Right lobe of liver (tissue), 6 donors: Measurements from ENCODE around the gene VPS8. TPM values are rescaled to one million over a fixed set of nuclear protein-coding genes. Genes with fewer than 3 reads are reported as not detected.

Experiments used
- ATAC-seq, 4 donors: fragments of 200-7000 bp; cut with Tn5 transposase; one replicate each; pipeline ENCODE4 v1.9.1; 2020; ENCODE audit warnings: mild to moderate bottlenecking in 4 of 4, moderate library complexity in 4 of 4
- DNase-seq, 3 donors: peaks; one replicate each; pipeline ENCODE4 v3.0.0-alpha.2; 2020
- H3K27ac ChIP-seq, 3 donors: fragments of 200-600 bp; one replicate each; pipeline ENCODE4 v1.8.0; 2022
- H3K27me3 ChIP-seq, 2 donors: fragments of 200-600 bp; one replicate each; pipeline ENCODE4 v1.8.0; 2022
- H3K36me3 ChIP-seq, 4 donors: fragments of 200-600 bp; sonication (generic) in 1 of 4; one replicate each; pipeline versions ENCODE4 v1.5.1 to v1.8.0; 2017 to 2022; ENCODE audit warnings: control low read depth in 1 of 4
- H3K4me1 ChIP-seq, 4 donors: fragments of 200-600 bp; sonication (generic) in 1 of 4; one replicate each; pipeline versions ENCODE4 v1.5.1 to v1.8.0; 2017 to 2022; ENCODE audit warnings: control low read depth in 1 of 4
- H3K4me3 ChIP-seq, 3 donors: fragments of 200-600 bp; one replicate each; pipeline ENCODE4 v1.8.0; 2022
- H3K9me3 ChIP-seq, 4 donors: fragments of 200-600 bp; sonication (generic) in 1 of 4; one replicate each; pipeline versions ENCODE4 v1.5.1 to v1.8.0; 2017 to 2022; ENCODE audit warnings: control low read depth in 1 of 4
- POLR2A ChIP-seq: fragments of 450-650 bp; IDR thresholded peaks from one replicate; pipeline ENCODE4 v1.6.1; 2017; ENCODE audit warnings: antibody characterized with exemption, mild to moderate bottlenecking
- WGBS: methylation state at CpG from one replicate; pipeline ENCODE4 v1.1.6; 2018; ENCODE audit warnings: low coverage, low lambda C conversion rate; ENCODE audit not compliant: insufficient coverage; ENCODE audit errors: missing lambda C conversion rate; 5-methylcytosine and 5-hydroxymethylcytosine counted together
- intact Hi-C, 2 donors: fragments of 100-400 bp; cut with DNase I; formaldehyde crosslinking; loops; one replicate each; pipeline versions ENCODE4 v1.11.2 to v1.14.1; 2022
- total RNA-seq, 6 experiments: library from RNA; depleted of rRNA in 2 of 6; stranded (reverse); fragments of >200 nt in 2 of 6; fragmentation: NEBNext Ultra II Directional in 3 of 6; extraction: Animal tissue kit (Norgen Biotek cat#: 25700) in 3 of 6; gene quantifications; one replicate each; pipeline versions ENCODE4 v1.1.0 to v1.2.4, GENCODE V29; 2016 to 2023
- TF ChIP-seq, protein P1 (sequence below), 4 donors: fragments of 200-600 bp in 3 of 4; fragments of 450-650 bp in 1 of 4; IDR thresholded peaks; one replicate each; pipeline versions ENCODE4 v1.5.1 to v1.8.0; 2016 to 2022; ENCODE audit warnings: antibody characterized with exemption in 4 of 4, mild to moderate bottlenecking in 2 of 4
- donor health status: DM: no; HTN: yes; CAD: no.
- donor health status: DM: no; HTN: no; CAD: no.
- donor health status: DM: no; HTN: no; CAD: no.
- donor health status: DM: no; HTN: yes; CAD: no.
- donor health status: DM: no; HTN: yes; CAD: no.

Gene VPS8
- total RNA-seq, 6 experiments from 2014 or later, result 20.4 to 24.5 (median 21.3) TPM

DNA sequence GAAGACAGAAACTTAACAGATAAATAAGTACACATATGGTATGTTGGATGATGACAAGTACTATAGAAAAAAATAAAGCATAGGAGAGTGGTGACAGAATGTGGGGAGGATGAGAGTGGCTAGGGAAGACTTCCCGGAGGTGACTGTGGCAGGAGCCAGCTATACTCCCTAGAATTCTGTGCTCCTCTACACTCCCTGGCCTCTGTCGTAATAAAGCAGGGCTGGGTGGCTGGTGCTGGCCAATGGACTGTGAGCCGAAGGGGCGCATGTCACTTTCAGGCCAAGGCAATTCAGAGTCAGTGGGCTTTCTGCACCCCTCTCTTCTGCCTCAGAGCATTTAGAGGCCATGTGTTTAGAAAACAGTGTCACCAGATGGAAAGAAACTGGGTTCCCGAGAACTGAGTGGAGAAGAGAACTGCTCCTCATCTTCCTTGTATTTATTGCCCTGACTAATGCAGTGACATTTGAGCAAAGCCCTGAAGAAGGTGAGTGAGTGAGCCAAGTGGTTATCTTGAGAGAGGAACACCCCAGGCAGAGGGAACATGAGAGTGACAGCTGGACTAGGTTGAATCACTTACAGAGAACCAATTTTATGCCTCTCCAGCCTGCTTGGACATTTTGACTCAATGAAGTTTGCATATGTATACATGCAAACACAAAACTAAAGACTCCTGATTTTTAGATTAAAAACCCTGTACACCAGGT lies 5.2 kb upstream of the VPS8 start:
- no peak overlapping the region for H3K4me3 ChIP-seq
- H3K27ac ChIP-seq, result no peak overlapping the region
- H3K27me3 ChIP-seq, result no peaks in the 10 kb centered on the region
- H3K36me3 ChIP-seq, result no peaks in the 10 kb centered on the region
- intact Hi-C loops, result no loop called here
- no peaks in the 10 kb centered on the region for H3K9me3 ChIP-seq
- DNase-seq (no peak), ATAC-seq (no peak)
- peaks cover 0 to 22% (median 10%) of the 10 kb centered on the region in 4 donors for H3K4me1 ChIP-seq
- 90% methylated on average over 4 of the region's 5 CpGs for WGBS
- TF ChIP-seq, protein P1, sequence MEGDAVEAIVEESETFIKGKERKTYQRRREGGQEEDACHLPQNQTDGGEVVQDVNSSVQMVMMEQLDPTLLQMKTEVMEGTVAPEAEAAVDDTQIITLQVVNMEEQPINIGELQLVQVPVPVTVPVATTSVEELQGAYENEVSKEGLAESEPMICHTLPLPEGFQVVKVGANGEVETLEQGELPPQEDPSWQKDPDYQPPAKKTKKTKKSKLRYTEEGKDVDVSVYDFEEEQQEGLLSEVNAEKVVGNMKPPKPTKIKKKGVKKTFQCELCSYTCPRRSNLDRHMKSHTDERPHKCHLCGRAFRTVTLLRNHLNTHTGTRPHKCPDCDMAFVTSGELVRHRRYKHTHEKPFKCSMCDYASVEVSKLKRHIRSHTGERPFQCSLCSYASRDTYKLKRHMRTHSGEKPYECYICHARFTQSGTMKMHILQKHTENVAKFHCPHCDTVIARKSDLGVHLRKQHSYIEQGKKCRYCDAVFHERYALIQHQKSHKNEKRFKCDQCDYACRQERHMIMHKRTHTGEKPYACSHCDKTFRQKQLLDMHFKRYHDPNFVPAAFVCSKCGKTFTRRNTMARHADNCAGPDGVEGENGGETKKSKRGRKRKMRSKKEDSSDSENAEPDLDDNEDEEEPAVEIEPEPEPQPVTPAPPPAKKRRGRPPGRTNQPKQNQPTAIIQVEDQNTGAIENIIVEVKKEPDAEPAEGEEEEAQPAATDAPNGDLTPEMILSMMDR (IDR thresholded peaks at IDR 0.05), result no peak
- no peak for TF ChIP-seq POLR2A

DNA sequence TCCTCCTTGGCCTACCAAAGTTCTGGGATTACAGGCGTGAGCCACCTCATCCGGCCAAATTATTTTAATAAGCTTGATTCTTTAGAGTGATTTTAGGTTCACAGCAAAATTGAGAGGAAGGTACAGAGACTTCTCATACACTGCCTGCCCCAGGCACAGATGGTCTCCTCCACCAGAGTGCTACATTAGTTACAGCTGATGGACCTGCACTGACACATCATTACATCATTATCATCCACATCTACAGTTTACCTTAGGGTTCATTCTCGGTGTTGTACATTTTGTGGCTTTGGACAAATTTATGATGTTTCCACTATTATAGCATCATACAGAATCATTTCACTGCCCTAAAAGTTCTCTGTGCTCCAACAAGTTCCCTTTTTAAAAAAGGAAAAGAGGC lies 4.4 kb upstream of the VPS8 start:
- DNase-seq (no peak), ATAC-seq (no peak)
- Histone ChIP-seq H3K27me3 (no peaks in the 10 kb centered on the region), H3K4me3 (no peak overlapping the region), H3K36me3 (no peaks in the 10 kb centered on the region), H3K4me1 (peaks cover 0 to 22% (median 10%) of the 10 kb centered on the region in 4 donors), H3K27ac (no peak overlapping the region), H3K9me3 (no peaks in the 10 kb centered on the region)
- 75% methylated on average over 1 of the region's 3 CpGs for WGBS
- TF ChIP-seq, protein P1 (IDR thresholded peaks at IDR 0.05), result no peak
- TF ChIP-seq POLR2A, result no peak
- intact Hi-C loops, result no loop called here

DNA sequence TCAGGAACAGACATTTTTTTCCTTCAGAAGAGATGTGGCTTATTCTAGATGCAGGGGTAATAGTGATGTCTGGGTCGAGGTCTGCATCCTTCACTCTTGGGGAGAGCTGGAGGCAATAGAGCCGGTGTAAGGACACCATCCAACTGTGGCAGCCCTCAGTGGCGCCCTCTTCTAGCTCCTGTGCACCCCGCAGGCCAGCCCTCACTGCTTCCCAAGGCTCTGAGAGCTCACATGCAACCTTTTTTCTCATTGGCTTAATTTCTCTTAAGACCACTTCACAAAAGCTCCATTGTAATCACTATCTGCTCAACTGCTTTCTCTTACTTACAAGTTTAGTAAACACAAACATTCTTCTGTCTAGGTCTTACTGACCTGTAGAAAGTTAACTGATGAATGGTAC lies 3.9 kb upstream of the VPS8 start:
- Histone ChIP-seq H3K36me3 (no peaks in the 10 kb centered on the region), H3K9me3 (no peaks in the 10 kb centered on the region), H3K27me3 (no peaks in the 10 kb centered on the region), H3K4me1 (peaks cover 0 to 27% (median 10%) of the 10 kb centered on the region in 4 donors), H3K4me3 (no peak overlapping the region), H3K27ac (no peak overlapping the region)
- WGBS, result 44% methylated on average over 4 of the region's 4 CpGs
- TF ChIP-seq POLR2A, result no peak
- TF ChIP-seq, protein P1 (IDR thresholded peaks at IDR 0.05), result no peak
- DNase-seq, result no peak
- ATAC-seq, result no peak
- intact Hi-C loops, result no loop called here

DNA sequence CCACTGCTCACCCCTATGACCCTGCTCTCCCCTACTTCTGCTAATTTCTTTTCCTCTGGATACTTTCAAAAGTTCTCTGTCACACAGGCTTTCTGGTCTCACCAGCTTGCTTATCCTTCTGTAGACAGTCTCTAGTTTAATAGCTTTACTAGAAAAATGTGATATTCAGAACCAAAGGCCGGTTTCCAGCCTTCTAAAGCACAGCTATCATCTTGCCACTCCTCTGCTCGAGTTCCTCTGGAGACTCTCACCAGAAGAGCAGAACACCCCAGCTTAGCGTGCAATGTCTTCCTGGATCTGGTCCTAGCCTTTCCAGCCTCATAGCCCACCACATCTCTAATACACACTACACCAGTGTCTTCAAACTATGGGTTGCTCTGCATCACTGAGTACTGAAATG lies 1.8 kb upstream of the VPS8 start:
- no peaks in the 10 kb centered on the region for H3K9me3 ChIP-seq
- H3K4me3 ChIP-seq, result no peak overlapping the region
- ATAC-seq (no peak), DNase-seq (no peak)
- H3K27ac ChIP-seq, result no peak overlapping the region
- peaks cover 0 to 24% (median 7%) of the 10 kb centered on the region in 4 donors for H3K4me1 ChIP-seq
- H3K27me3 ChIP-seq, result no peaks in the 10 kb centered on the region
- H3K36me3 ChIP-seq, result no peaks in the 10 kb centered on the region
- intact Hi-C loops, result no loop called here
- TF ChIP-seq, protein P1 (IDR thresholded peaks at IDR 0.05), result no peak
- TF ChIP-seq POLR2A, result no peak
- WGBS, result 97% methylated on average over 3 of the region's 3 CpGs
